HepG2 (cell line): ENCODE measurements around the gene P4HB. TPM values are rescaled to one million over a fixed set of nuclear protein-coding genes. Genes with fewer than 3 reads are reported as not detected.

ENCODE experiments used
- ATAC-seq: fragments of 200-7000 bp; cut with Tn5 transposase; 3 replicates; pipeline ENCODE4 v1.9.1; 2020; ENCODE audit warnings: mild to moderate bottlenecking, moderate library complexity
- BruUV-seq: library from RNA; stranded (reverse); fragments of 400-500 nt; replicated peaks from 2 replicates; lab custom pipeline; 2021; lab: Mats Ljungman, UMichigan
- CTCF ChIA-PET: fragments of 300-600 bp; formaldehyde crosslinking; extraction: SDS; loops from one replicate; lab custom pipeline; 2021; ENCODE audit warnings: low total read pairs, inconsistent platforms, low intra/inter-chr PET ratio; lab: Yijun Ruan, JAX
- POLR2A ChIA-PET: fragments of 350-600 bp; sonication (Branson Sonifier 250); formaldehyde crosslinking; loops from one replicate; lab custom pipeline; 2020; ENCODE audit warnings: antibody characterized with exemption, inconsistent platforms; lab: Yijun Ruan, JAX
- DNase-seq: peaks from one replicate; pipeline ENCODE4 v3.0.0-alpha.2; 2015; ENCODE audit warnings: low spot score
- FAIRE-seq: peaks from 3 replicates; lab custom pipeline; 2011; peaks lifted over from hg19 to GRCh38; lab: Jason Lieb, UNC
- H2AFZ ChIP-seq: one replicate; pipeline ENCODE4 v1.6.1; 2011; ENCODE audit warnings: low read length, inconsistent platforms
- H3K27ac ChIP-seq: fragments of 300-600 bp; 3 replicates; pipeline ENCODE4 v1.8.0; 2011; ENCODE audit warnings: mixed run types, mild to moderate bottlenecking, mixed read lengths, low read length, inconsistent platforms; ENCODE audit not compliant: insufficient read depth; ENCODE audit errors: extremely low read length
- H3K27me3 ChIP-seq, 2 experiments: fragments of 200-600 bp in 1 of 2; 2 replicates in 1 of 2; 3 replicates in 1 of 2; pipeline versions ENCODE4 v1.6.0 to v1.8.0; 2011; ENCODE audit warnings: low read length in 2 of 2, mild to moderate bottlenecking in 2 of 2, moderate library complexity in 2 of 2, inconsistent platforms in 1 of 2; ENCODE audit not compliant: insufficient read depth in 2 of 2, control insufficient read depth in 1 of 2
- H3K36me3 ChIP-seq, 2 experiments: fragments of 200-600 bp in 1 of 2; replicated peaks in 1 of 2; 2 replicates in 1 of 2; 3 replicates in 1 of 2; pipeline versions ENCODE4 v1.5.1 to v1.8.0; 2011; ENCODE audit warnings: low read length in 2 of 2, inconsistent platforms in 1 of 2; ENCODE audit not compliant: insufficient read depth in 2 of 2, control insufficient read depth in 1 of 2
- H3K4me1 ChIP-seq: 2 replicates; pipeline ENCODE4 v1.5.1; 2012; ENCODE audit warnings: low read length, inconsistent platforms; ENCODE audit not compliant: insufficient read depth
- H3K4me2 ChIP-seq: 2 replicates; pipeline ENCODE4 v1.6.0; 2011; ENCODE audit warnings: low read depth, low read length, inconsistent platforms
- H3K4me3 ChIP-seq, 3 experiments: fragments of 200-600 bp in 1 of 3; sonication (generic), shearing (Covaris generic) in 1 of 3; replicated peaks in 1 of 3; 2 replicates each; pipeline ENCODE4 v1.5.1; 2011 to 2016; ENCODE audit warnings: low read length in 3 of 3, inconsistent platforms in 2 of 3, low read depth in 2 of 3, mild to moderate bottlenecking in 2 of 3, control low read depth in 1 of 3, mixed read lengths in 1 of 3; ENCODE audit not compliant: insufficient read depth in 1 of 3
- H3K79me2 ChIP-seq: one replicate; pipeline ENCODE4 v1.6.1; 2011; ENCODE audit warnings: low read length, inconsistent platforms; ENCODE audit not compliant: insufficient read depth
- H3K9ac ChIP-seq: 2 replicates; pipeline ENCODE4 v1.6.0; 2011; ENCODE audit warnings: mild to moderate bottlenecking, low read depth, low read length, inconsistent platforms; ENCODE audit not compliant: insufficient read depth
- H3K9me3 ChIP-seq: 2 replicates; pipeline ENCODE4 v1.5.1; 2012; ENCODE audit warnings: mild to moderate bottlenecking, low read length
- H4K20me1 ChIP-seq: 2 replicates; pipeline ENCODE4 v1.6.0; 2011; ENCODE audit warnings: inconsistent platforms, mild to moderate bottlenecking, low read length, moderate library complexity; ENCODE audit not compliant: insufficient read depth
- GZF1 ChIP-seq: sonication (generic); formaldehyde crosslinking; IDR thresholded peaks from 2 replicates; pipeline ENCODE4 v1.5.1; 2020; ENCODE audit warnings: mild to moderate bottlenecking, missing genetic modification reagents
- NRL ChIP-seq: sonication (generic); formaldehyde crosslinking; IDR thresholded peaks from 2 replicates; pipeline ENCODE4 v1.5.0; 2020; ENCODE audit warnings: missing genetic modification reagents, mild to moderate bottlenecking, moderate library complexity, borderline replicate concordance
- ZNF121 ChIP-seq: sonication (generic); formaldehyde crosslinking; IDR thresholded peaks from 2 replicates; pipeline ENCODE4 v1.5.0; 2020; ENCODE audit warnings: mild to moderate bottlenecking, missing genetic modification reagents
- ZNF281 ChIP-seq: sonication (generic); formaldehyde crosslinking; IDR thresholded peaks from 2 replicates; pipeline ENCODE4 v1.4.0; 2020; ENCODE audit warnings: missing genetic modification reagents, borderline replicate concordance
- WGBS: methylation state at CpG from one replicate; pipeline ENCODE4 v1.1.6; 2017; ENCODE audit warnings: low lambda C conversion rate; 5-methylcytosine and 5-hydroxymethylcytosine counted together
- in situ Hi-C: cut with HindIII; loops from 2 replicates; pipeline ENCODE4 v1.10.0; 2017; ENCODE audit warnings: low pct_unique_long_range_greater_than_20kb; ENCODE audit not compliant: extremely low pct_ligation_motif_present
- intact Hi-C: fragments of 100-400 bp; cut with micrococcal nuclease; formaldehyde crosslinking; loops from one replicate; pipeline ENCODE4 v1.10.0; 2022; ENCODE audit not compliant: unreplicated experiment
- polyA plus RNA-seq, 8 experiments: library from polyadenylated mRNA; depleted of rRNA in 3 of 8; stranded (reverse) in 7 of 8; unstranded in 1 of 8; fragments of >200 nt; fragmentation: Illumina TruSeq in 4 of 8; extraction: Trizol in 4 of 8; gene quantifications; 2 replicates each; pipeline versions ENCODE4 v1.2.1 to v1.2.3, GENCODE V29; 2011 to 2016; ENCODE audit warnings: low read depth in 4 of 8, missing spikeins in 1 of 8, mixed read lengths in 1 of 8; ENCODE audit not compliant: insufficient read depth in 1 of 8
- total RNA-seq, 5 experiments: library from RNA; depleted of rRNA; stranded (reverse); fragments of >200 nt; fragmentation: Illumina TruSeq; extraction: Trizol; gene quantifications; 2 replicates each; pipeline ENCODE4 v1.2.3, GENCODE V29; 2016; ENCODE audit warnings: low read depth in 1 of 5

The P4HB gene
- total and polyA plus RNA-seq, 2 of the 13 experiments (the other 11 are each of a cell fraction or from before 2014, with no cell fraction given) = 185 to 782 TPM

DNA sequence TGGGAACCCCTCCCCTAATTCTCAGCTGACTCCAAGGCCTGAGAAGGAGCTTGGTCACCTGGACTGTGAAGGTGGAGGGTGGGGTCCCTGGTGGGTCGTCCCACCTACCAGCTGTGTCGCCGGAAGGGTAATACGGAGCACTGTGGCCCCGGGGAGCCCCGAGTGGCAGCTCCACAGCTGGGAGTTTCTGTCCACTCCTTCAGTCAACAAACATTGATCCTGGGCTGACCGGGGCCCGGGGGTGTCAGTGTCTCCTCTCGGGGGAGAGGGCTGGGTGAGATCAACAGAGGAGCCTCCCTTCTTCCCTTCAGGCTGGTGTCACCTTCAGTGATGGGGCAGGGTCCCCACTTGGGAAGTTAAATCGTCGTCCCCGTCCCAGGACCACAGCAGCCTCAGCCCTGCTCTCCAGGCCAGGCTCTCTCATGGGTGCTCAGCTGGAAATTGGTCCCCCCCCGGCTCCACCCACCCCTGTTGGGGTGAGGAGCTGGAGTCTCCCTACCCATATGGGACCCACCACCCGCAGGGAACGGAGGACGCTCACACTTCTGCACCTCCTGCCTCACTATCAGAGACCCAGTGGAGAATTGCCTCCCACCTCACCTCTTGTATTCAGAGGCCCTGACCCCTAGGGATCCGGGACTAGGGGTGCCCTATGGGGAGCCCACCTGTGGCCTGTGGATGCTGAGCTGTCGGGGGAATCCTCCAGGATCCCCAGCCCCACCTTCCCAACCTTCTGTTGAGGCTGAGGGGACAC, 54.5 kb downstream of the P4HB start:
- Histone ChIP-seq H2AFZ (no peak overlapping the region), H3K36me3 (no peaks in the 10 kb centered on the region), H3K4me3 (no peak overlapping the region), H3K27ac (no peak overlapping the region), H4K20me1 (no peaks in the 10 kb centered on the region), H3K27me3 (peaks cover 25 to 86% of the 10 kb centered on the region in 2 experiments), H3K9me3 (no peaks in the 10 kb centered on the region), H3K4me2 (no peak overlapping the region), H3K4me1 (peaks cover 38% of the 10 kb centered on the region), H3K9ac (no peak overlapping the region), H3K79me2 (no peaks in the 10 kb centered on the region)
- intact Hi-C loops = no loop called here
- ATAC-seq = peak; percentile 2; the same call in 1 of the 3 replicates
- in situ Hi-C loops = no loop called here
- CTCF ChIA-PET = no interaction called here
- DNase-seq = no peak
- FAIRE-seq = no peak
- 21% methylated on average over 15 of the region's 18 CpGs for WGBS
- POLR2A ChIA-PET = interaction anchor here (0.9 to 1.7 kb wide), 10 partner anchors 9 to 195 kb away, joined by 3 to 7 read pairs (median 4); partner anchors contain the start of genes ALYREF, ANAPC11 and MCRIP1
- TF ChIP-seq NRL (CRISPR knock-in tag) (0 out of 2 replicates have a peak, but pooled peaks have one; percentile 58), ZNF121 (CRISPR knock-in tag) (no peak), GZF1 (CRISPR knock-in tag) (no peak), ZNF281 (CRISPR knock-in tag) (no peak)
- no TSS peak for BruUV-seq
